ENCODE data around the gene GPR78.
"Not testable (repeated sequence)": the region's sequence is repeated elsewhere in the genome, so short reads cannot be mapped to it uniquely, and the experiment has no call there.

The GPR78 gene

DNA sequence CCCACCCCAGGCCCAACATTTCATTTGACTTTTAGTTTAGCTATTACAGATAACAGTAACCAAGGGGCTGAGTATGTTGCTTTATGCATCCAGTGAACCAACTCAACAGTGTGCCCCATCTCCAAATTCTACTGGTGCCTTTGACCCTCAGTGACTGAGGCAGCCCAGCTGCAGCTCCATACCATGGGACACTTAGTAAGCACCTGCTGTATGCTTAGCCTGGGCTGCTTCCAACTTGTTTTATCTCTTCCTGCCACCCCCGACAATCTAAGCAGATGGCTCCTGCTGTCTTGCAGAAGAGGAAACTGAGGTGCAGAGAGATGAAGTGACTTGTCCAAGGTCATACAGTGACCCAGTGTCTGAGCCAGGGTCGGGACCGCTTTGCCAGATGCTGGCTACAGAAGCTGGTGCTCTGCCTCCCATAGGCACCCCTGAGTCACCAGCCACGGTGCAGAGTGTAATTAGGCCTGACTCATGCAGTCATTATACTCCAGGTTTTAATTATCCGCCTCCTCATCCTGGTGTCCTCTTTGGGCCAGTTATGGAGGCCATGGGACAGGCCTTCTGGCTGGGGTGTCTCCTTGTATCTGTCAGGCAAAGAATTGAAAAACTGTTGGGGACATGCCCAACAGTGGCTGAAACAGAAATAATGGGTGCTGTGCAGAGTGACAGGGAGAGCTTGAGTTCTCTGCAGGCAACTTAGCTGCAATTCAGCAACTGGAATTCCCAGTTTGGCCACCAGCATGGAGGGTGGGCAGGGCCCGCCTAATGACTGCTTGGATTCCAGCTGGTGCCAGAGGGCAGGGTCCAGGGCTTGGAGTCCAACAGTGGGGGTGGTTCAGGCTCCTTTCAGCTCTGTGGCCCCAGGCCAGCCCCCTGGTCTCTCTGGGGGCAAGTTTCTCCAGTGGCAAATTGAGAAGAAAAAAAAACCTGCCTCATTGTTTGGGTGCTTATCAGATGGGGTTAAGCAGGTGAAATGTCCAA, 8.2 kb upstream of the GPR78 start:
- Histone ChIP-seq H3K79me2 (ENCODE audit: low read length) (no peaks in the 10 kb centered on the region), H3K9me3 (ENCODE audit: insufficient read depth, low read length) (no peaks in the 10 kb centered on the region), H3K27me3 (ENCODE audit: low read depth, low read length) (peaks cover under 1% of the 10 kb centered on the region; the same call in 1 of the 2 replicates), H3K27ac (ENCODE audit: low read length) (no peak overlapping the region), H3K4me3 (ENCODE audit: low read length) (no peak overlapping the region), H2AFZ (ENCODE audit: low read depth, low read length) (no peak overlapping the region), H3K36me3 (replicated peaks; ENCODE audit: low read depth, low read length) (no peaks in the 10 kb centered on the region), H3K9ac (ENCODE audit: low read length) (no peak overlapping the region), H4K20me1 (ENCODE audit: insufficient read depth, low read length) (no peaks in the 10 kb centered on the region), H3K4me1 (ENCODE audit: low read length) (no peaks in the 10 kb centered on the region), H3K4me2 (ENCODE audit: low read length) (no peak overlapping the region)
- TF ChIP-seq, protein P1, sequence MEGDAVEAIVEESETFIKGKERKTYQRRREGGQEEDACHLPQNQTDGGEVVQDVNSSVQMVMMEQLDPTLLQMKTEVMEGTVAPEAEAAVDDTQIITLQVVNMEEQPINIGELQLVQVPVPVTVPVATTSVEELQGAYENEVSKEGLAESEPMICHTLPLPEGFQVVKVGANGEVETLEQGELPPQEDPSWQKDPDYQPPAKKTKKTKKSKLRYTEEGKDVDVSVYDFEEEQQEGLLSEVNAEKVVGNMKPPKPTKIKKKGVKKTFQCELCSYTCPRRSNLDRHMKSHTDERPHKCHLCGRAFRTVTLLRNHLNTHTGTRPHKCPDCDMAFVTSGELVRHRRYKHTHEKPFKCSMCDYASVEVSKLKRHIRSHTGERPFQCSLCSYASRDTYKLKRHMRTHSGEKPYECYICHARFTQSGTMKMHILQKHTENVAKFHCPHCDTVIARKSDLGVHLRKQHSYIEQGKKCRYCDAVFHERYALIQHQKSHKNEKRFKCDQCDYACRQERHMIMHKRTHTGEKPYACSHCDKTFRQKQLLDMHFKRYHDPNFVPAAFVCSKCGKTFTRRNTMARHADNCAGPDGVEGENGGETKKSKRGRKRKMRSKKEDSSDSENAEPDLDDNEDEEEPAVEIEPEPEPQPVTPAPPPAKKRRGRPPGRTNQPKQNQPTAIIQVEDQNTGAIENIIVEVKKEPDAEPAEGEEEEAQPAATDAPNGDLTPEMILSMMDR (IDR thresholded peaks at IDR 0.05; ENCODE audit: low read depth, low read length) = no peak
- no peak for TF ChIP-seq EZH2phosphoT487 (IDR thresholded peaks at IDR 0.05; ENCODE audit: low read depth)

DNA sequence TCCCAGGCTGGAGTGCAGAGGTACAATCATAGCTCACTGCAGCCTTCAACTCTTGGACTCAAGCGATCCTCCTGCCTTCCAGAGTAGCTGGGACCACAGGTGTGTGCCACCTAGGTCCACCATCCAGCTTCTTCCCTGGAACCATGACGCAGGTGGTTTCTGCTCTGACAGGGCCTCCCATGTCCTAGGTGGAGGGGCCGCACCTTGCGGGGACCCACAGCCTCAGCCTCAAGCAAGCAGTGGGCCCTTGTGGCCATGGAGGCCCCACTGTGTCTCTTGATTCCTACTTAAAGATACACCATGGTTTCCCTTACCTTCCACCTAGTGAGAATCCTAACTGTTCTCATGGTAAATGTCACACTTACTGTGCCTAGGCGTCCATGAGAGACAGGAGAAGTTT, 6.9 kb upstream of the GPR78 start:
- TF ChIP-seq, protein P1 (IDR thresholded peaks at IDR 0.05; ENCODE audit: low read depth, low read length) = no peak
- no peak for TF ChIP-seq EZH2phosphoT487 (IDR thresholded peaks at IDR 0.05; ENCODE audit: low read depth)
- H3K27ac ChIP-seq (ENCODE audit: low read length) = no peak overlapping the region

DNA sequence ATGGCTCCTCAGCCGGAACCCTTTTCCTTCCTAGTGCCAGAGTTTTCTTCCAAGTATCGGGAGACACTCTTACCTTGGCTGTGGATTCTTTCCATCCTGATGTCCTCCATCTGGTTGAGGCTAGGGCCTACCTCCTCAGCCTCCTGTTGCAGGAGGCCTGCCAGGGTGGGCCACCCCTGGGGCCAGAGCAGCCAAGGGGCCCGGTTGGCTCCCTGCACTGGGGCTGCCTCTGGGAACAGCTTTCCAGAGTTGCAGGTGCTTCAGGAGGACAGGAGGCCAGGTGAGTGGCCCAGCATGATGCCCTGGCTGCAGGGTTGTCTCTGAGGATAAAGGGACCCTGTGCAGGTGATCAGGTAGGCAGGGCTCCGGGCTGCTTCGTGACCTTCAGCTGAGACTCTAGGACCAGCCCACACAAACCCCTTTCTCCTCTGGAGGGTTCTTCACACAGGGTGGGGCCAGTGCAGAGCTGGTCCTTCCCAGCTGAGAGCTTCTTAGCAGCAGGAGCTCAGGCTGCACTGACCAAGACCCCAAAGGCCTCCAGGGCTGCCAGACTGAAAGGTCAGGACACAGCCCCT, 5.3 kb upstream of the GPR78 start:
- no peaks in the 10 kb centered on the region for H4K20me1 ChIP-seq (ENCODE audit: insufficient read depth, low read length)
- H3K36me3 ChIP-seq (replicated peaks; ENCODE audit: low read depth, low read length) = no peaks in the 10 kb centered on the region
- no peaks in the 10 kb centered on the region for H3K4me1 ChIP-seq (ENCODE audit: low read length)
- no peaks in the 10 kb centered on the region for H3K9me3 ChIP-seq (ENCODE audit: insufficient read depth, low read length)
- no peak overlapping the region for H3K27ac ChIP-seq (ENCODE audit: low read length)
- no peaks in the 10 kb centered on the region for H3K79me2 ChIP-seq (ENCODE audit: low read length)
- peaks cover 5% of the 10 kb centered on the region; the same call in 1 of the 2 replicates for H3K27me3 ChIP-seq (ENCODE audit: low read depth, low read length)
- H3K4me3 ChIP-seq (ENCODE audit: low read length) = no peak overlapping the region
- no peak for TF ChIP-seq EZH2phosphoT487 (IDR thresholded peaks at IDR 0.05; ENCODE audit: low read depth)
- TF ChIP-seq, protein P1 (IDR thresholded peaks at IDR 0.05; ENCODE audit: low read depth, low read length) = no peak
- no peak overlapping the region for H2AFZ ChIP-seq (ENCODE audit: low read depth, low read length)
- no peak overlapping the region for H3K9ac ChIP-seq (ENCODE audit: low read length)
- H3K4me2 ChIP-seq (ENCODE audit: low read length) = no peak overlapping the region

More for the DNA sequence above, 6.9 kb upstream of the GPR78 start:
- Histone ChIP-seq H3K27me3 (ENCODE audit: low read depth, low read length) (peaks cover 5% of the 10 kb centered on the region; the same call in 1 of the 2 replicates), H2AFZ (ENCODE audit: low read depth, low read length) (no peak overlapping the region), H3K79me2 (ENCODE audit: low read length) (no peaks in the 10 kb centered on the region), H3K4me3 (ENCODE audit: low read length) (no peak overlapping the region), H3K4me2 (ENCODE audit: low read length) (no peak overlapping the region), H4K20me1 (ENCODE audit: insufficient read depth, low read length) (no peaks in the 10 kb centered on the region), H3K9me3 (ENCODE audit: insufficient read depth, low read length) (no peaks in the 10 kb centered on the region), H3K9ac (ENCODE audit: low read length) (no peak overlapping the region), H3K4me1 (ENCODE audit: low read length) (no peaks in the 10 kb centered on the region), H3K36me3 (replicated peaks; ENCODE audit: low read depth, low read length) (no peaks in the 10 kb centered on the region)

DNA sequence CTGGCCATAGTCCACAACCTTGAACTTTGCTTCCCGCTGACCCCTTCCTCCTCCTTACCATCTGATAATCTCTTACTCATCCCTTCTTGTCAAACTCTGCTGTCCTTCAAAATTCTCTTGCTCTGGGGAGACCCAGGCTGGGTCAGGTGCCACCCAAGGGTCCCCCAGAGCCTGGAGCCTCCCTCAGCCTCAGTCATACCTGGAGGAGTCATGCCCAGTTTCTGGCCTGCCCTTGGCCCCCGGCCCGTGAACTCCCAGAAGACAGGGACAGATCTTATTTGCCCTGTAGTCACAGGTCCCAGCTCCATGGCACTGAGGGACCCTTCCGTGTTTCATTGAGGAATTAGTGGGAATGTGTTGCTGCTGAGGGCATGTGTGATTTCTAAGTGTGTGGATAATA, 4.7 kb upstream of the GPR78 start:
- H3K4me2 ChIP-seq (ENCODE audit: low read length) = no peak overlapping the region
- no peaks in the 10 kb centered on the region for H4K20me1 ChIP-seq (ENCODE audit: insufficient read depth, low read length)
- H3K4me3 ChIP-seq (ENCODE audit: low read length) = no peak overlapping the region
- no peaks in the 10 kb centered on the region for H3K4me1 ChIP-seq (ENCODE audit: low read length)
- H3K27ac ChIP-seq (ENCODE audit: low read length) = no peak overlapping the region
- H2AFZ ChIP-seq (ENCODE audit: low read depth, low read length) = no peak overlapping the region
- no peaks in the 10 kb centered on the region for H3K79me2 ChIP-seq (ENCODE audit: low read length)
- TF ChIP-seq, protein P1 (IDR thresholded peaks at IDR 0.05; ENCODE audit: low read depth, low read length) = no peak
- no peak for TF ChIP-seq EZH2phosphoT487 (IDR thresholded peaks at IDR 0.05; ENCODE audit: low read depth)
- peaks cover 5% of the 10 kb centered on the region; the same call in 1 of the 2 replicates for H3K27me3 ChIP-seq (ENCODE audit: low read depth, low read length)
- H3K36me3 ChIP-seq (replicated peaks; ENCODE audit: low read depth, low read length) = no peaks in the 10 kb centered on the region
- no peak overlapping the region for H3K9ac ChIP-seq (ENCODE audit: low read length)
- no peaks in the 10 kb centered on the region for H3K9me3 ChIP-seq (ENCODE audit: insufficient read depth, low read length)

DNA sequence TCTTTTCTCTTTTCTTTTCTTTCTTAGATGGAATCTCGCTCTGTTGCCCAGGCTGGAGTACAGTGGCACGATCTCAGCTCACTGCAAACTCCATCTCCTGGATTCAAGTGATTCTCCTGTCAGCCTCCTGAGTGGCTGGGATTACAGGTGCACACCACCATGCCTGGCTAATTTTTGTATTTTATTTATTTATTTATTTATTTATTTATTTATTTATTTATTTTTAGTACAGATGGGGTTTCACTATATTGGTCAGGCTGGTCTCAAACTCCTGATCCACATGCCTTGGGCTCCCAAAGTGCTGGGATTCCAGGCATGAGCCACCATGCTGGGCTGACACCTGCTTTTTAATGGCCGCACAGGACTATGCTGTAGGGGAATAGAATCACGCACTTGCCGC, 3.6 kb upstream of the GPR78 start:
- H3K9me3 ChIP-seq (ENCODE audit: insufficient read depth, low read length); H3K36me3 ChIP-seq (replicated peaks; ENCODE audit: low read depth, low read length); H3K4me1 ChIP-seq (ENCODE audit: low read length); H3K9ac ChIP-seq (ENCODE audit: low read length); H3K79me2 ChIP-seq (ENCODE audit: low read length); H3K4me2 ChIP-seq (ENCODE audit: low read length); H2AFZ ChIP-seq (ENCODE audit: low read depth, low read length); H3K27ac ChIP-seq (ENCODE audit: low read length); H4K20me1 ChIP-seq (ENCODE audit: insufficient read depth, low read length); H3K27me3 ChIP-seq (ENCODE audit: low read depth, low read length); H3K4me3 ChIP-seq (ENCODE audit: low read length): not testable (repeated sequence)
